HG02970 (cell line): ENCODE results near the gene PROSER1.
"Not testable (repeated sequence)": the region's sequence is repeated elsewhere in the genome, so short reads cannot be mapped to it uniquely, and the experiment has no call there.

Experiments used
- ATAC-seq: cut with Tn5 transposase; IDR thresholded peaks from one replicate; pipeline ENCODE4 v1.9.1; 2021; ENCODE audit warnings: mild to moderate bottlenecking, moderate library complexity, moderate number of reproducible peaks; ENCODE audit not compliant: unreplicated experiment, low FRiP score

Gene PROSER1

DNA sequence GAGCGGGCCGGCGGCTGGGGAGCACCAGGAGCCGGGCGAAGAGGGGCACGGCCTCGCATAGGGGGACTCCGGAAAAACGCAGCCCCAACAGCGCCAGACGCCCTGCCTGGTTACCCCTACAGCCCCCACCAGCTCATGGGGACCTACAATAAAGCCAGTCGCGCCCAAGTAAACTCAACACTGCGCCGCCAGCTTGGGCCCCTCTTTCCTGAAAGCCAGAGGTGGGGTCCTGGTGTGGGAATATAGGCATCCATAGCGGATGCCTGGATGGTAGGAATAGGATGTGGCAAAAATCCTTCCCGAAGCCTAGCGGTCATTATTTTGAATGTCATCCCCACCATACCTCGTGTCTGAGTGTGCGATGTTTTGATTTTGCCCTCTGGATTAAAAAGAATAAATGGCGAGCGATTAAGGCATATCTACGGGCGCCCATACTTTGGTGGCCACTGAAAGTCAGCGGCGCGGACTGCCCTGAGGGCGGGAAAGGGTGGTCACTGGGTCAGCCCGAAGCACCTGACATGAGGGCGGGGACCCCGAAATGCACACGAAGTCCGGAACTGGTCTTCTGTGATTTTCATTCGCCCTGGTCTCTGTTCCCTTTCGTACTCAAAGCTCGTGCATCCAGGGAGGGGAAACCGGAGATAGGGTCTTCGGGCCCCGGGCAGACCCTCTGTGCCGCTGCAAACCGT lies at the start of gene PROSER1, which contains the start of gene NHLRC3:
TSS of gene PROSER1 (minus strand) at position 210 of the 689 bp plus-strand sequence. CDS start 847 bp downstream, outside the sequence.
TSS of gene NHLRC3 (plus strand) at position 577 of the 689 bp plus-strand sequence. CDS start 184 bp downstream, outside the sequence.
- ATAC-seq, result peak; percentile 66

DNA sequence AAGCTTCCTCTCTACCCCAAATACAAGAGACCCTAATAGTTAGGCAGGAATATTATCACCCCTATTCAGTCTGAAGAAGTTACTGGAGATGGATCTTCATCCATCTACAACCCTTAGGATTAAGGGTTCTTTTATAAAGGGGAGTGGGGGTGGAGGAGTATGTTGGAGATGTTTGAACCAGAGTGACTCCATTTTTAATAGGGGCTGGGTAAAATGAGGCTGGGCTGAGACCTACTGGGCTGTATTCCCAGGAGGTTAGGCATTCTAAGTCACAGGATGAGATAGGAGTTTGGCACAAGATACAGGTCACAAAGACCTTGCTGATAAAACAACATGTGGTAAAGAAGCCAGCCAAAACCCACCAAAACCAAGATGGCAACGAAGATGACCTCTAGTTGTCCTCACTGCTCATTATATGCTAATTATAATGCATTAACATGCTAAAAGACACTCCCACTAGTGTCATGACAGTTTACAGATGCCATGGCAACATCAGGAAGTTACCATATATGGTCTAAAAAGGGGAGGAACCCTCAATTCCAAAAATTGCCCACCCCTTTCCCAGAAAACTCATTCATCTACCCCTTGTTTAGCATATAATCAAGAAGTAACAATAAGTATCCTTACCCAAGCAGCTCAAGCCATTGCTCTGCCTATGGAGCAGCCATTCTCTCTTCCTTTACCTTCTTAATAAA lies 48.5 kb upstream of the PROSER1 start:
- not testable (repeated sequence) for ATAC-seq

DNA sequence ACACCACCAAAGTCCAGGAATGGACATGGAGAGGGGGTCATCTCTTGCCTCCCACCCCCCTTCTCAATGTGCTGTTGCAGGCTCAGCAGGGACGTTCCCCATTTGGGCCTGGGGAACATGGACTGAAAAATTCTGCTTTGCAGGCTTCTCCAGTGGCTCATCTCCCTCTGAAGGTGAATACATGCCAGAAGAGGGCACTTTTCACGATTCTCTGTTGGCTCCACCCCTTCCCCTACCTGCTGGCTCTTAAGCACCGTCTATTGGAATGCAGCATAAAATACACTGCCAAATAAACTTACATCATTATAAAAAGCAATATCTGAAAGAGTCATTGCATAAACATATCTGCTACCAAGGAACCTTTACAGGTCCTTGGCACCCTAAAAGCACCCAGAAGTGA lies 36.1 kb upstream of the PROSER1 start:
- ATAC-seq, result no peak

DNA sequence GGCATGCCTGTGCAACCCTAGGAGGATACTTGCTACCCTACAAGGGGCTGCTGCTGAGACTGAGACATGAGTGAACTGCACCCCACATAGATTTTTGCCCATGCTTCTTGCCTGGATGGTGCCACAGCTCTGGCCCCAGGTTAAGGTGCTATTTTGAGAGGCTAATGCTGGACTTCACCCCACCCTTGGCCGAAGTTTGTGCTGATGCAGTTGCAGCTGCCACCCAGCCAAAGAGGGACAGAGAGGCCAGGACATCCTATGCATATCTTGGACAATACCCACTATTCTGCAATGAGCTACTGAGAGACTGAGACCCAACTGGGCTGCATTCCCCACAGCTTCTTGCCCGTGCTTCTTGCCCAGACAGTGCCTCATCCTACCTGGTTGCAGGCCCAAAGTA lies 35.0 kb upstream of the PROSER1 start:
- ATAC-seq, result no peak

DNA sequence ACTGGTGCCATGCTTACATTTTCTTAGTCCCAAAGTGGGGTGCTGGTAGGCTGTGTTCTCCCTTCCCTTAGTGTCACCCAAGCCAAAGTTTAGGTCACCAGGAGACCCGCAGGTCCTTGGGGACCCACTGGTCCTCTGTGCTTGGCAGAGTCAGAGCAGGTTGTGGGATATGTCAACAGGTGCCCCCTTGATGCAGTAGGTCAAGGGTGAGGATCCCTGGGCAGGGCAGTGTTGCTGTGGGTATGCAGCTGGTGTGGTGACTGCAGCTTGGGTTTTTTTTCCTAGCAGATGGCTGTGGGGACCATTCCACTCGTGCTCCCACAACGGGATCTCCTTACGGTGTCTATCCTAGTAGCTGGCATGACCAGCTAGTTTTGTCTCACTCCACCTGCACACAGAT lies 24.1 kb upstream of the PROSER1 start:
- ATAC-seq, result no peak

DNA sequence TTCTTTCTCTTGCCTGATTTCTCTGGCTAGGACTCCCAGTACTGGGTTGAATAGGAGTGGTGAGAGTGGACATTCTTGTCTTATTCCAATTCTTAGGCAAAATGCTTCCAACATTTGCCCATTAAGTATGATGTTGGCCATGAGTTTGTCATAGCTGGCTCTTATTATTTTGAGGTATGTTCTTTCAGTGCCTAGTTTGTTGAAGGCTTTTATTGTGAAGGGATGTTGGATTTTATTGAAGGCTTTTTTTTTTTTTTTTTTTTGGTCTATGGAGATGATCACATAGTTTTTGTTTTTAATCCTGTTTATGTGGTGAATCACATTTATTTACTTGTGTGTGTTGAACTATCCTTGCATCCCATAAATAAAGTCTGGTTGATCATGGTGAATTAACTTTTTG lies 20.2 kb upstream of the PROSER1 start:
- no peak for ATAC-seq

DNA sequence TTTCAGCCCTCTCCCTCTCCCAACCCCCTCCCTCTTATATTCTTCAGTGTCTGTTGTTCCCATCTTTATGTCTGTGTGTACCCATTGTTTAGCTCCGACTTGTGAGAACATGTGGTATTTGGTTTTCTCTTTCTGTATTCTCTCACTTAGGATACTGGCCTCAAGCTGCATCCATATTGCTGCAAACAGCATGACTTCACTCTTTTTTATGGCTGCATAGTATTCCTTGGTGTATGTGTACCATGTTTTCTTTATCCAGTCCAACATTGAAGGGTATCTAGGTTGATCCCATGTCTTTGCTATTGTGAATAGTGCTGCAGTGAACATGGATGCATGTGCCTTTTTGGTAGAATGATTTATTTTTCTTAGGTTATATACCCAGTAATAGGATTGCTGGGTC lies 18.1 kb upstream of the PROSER1 start:
- no peak for ATAC-seq

DNA sequence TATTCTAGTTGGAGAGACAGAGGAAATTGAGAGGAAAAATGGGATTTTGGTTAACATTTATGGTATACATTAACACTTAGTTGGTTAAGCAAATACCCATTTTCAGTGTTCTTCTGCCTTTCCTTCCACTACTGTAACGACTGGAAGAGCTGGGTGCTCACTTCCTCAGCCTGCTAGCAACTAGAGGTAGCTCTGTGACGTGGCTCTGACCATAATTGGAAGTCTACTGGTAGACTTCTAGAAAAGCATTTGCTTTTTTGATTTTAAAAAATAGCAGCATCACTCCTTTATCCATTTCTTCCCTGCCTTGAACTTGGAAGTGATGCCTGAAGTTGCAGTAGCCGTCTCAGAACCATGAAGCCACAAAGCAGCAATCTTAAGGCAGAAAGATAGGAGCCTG lies 16.2 kb upstream of the PROSER1 start:
- no peak for ATAC-seq

DNA sequence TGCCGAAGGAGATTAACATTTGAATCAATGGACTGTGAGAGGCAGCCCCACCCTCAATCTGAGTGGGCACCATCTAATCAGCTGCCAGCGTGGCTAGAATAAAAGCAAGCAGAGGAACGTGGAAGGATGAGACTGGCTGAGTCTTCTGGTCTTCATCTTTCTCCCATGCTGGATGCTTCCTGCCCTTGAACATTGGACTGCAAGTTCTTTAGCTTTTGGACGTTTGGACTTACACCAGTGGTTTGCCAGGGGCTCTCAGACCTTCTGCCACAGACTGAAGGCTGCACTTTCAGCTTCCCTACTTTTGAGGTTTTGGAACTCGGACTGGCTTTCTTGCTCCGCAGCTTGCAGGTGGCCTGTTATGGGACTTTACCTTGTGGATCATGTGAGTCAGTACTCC lies 15.1 kb upstream of the PROSER1 start:
- ATAC-seq, result no peak

DNA sequence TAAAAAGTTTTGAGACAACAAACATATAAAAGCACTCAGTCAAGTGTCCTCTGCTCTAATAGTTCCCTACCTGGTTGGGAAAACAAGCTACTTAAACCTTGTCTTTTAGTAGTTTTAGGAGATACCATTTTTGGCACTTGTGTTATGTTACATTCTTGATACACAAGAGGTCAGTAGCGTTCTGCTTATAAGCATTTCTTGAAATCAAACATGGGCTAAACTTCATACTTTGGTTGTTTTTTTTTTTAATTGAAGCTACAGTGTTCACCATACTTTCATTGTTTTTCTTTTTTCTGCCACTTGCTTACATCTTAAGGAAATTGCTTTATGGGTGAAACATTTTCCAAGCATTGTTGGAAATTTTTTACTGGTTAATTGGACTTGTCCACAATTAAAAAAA lies 13.3 kb upstream of the PROSER1 start:
- no peak for ATAC-seq

DNA sequence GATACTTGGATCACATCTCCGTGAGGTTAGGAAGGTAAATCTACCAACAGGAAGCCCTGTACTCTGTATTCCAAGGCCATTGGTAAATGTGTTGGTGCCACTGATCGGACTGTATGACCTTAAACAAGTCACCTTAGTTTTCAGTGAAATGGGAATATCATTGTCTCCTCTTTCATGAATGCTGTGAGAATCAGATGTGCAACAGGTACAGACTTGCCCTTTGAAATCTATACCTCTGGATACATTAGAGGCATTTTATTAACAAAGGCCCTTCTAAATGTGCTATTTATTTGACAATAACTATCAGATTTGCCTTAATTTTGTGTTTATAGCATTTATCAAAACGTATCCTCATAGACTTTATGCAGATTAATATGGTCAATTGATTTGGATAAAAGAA lies 11.4 kb upstream of the PROSER1 start:
- ATAC-seq, result no peak

DNA sequence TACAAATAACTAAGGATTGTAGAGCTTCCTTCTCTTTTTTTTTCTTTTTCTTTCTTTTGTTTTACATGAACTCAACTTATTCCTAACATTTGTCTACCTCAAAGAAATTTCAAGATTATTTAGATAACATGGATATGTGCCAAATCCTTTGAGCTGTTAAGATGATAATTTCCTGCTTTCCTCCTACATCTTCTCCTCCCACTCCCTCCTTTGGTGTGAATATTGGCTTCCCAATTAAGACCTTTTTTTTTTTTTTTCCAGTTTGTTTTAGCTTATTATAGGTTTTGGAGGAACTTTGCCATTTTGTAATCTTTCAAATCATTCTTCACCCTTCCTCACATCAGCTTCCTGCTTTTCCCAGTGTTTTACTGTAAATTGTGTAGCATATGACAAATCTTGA lies 10.9 kb upstream of the PROSER1 start:
- no peak for ATAC-seq

DNA sequence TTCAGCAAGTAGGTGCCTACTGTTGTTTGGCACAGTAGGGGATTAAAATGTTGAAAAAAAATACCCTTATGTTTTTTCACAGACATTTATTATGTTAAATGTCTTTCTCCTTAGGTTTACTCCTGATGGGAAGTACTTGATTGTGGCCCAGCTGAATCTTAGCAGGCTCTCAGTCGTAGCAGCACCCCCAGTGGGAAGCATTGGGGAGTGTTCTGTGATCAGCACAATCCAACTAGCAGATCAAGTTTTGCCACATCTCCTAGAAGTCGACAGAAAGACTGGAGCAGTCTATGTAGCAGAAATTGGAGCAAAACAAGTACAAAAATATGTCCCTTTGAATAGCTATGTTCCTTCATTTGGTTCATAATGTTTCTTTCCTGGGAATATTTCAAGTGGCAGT lies 9.7 kb upstream of the PROSER1 start:
- no peak for ATAC-seq

DNA sequence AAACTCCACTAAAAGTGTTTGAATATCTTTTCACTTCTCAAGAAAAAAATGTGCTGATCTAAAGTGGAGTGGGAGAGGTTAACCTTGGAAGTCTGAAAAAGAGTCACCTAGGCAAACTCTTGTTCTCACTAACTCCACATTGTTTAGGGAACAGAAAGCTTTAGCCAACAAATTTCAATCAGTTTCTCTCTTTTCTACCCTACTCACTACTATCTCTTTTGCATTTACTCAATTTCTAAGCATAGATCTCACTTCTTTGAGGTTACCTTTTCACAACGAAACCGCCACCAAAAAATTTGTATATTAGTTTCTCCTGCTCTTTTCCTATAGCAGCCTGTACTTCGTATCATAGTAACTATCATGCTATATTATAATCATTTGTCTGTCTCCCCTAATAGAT lies 6.6 kb upstream of the PROSER1 start:
- peak; percentile 54 for ATAC-seq

DNA sequence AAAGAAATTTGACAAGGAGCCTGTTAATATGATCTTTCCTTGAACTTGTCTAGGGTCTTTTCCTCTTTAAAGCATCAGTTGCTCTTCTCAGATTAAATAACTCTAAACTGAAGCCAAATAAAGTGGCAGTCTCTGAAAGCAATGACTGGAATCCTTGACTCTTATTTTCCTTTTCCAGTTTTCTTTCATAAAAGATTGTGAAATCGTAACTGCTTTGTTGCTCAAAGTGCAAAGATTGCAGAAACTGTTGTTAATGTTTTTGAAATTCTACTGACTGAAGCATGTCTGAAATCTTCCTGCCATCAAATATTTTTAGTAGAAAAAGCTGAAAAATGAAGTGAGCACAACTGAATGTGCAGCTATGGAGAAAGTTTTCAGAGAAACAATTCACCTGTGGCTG lies 2.3 kb upstream of the PROSER1 start:
- ATAC-seq, result no peak

DNA sequence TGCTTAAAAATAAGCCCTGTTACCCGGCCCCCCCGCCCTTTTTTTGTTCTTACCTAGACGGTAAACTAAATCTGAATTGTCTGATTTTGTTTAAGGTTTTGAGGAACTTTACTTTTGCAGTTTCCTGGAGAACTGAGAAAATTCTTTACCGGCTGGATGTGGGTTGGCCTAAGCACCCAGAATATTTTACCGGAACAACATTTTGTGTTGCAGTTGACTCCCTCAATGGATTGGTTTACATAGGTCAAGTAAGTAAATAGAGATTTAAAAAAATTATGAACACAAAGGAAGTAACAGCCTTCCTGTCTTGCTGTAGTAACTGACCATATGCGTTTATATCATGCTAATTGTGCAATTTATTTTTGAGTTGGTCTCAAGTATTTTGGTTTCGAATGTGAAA lies 1.2 kb upstream of the PROSER1 start:
- no peak for ATAC-seq

DNA sequence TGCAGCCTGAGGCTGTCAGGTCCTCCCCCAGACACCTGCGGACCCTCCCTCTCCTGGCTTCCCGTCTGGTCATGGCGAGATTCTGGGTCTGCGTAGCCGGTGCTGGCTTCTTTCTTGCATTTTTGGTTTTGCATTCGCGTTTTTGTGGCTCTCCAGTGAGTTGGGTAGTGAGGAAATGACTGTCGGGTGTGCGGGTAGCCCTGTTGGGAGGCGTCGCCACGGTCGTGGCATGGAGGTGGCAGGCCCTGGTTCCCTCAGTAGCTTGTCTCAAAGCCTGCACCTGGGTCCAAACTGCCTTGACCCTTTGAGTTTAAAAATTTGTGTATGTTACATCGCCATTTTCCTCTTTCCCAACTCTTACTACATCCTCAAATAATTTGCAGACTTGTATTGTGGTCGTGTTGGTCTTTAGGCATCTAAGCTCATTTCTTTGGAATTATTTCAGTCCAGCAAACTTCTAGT lies 711 bp upstream of the PROSER1 start:
- ATAC-seq, result peak; percentile 23

DNA sequence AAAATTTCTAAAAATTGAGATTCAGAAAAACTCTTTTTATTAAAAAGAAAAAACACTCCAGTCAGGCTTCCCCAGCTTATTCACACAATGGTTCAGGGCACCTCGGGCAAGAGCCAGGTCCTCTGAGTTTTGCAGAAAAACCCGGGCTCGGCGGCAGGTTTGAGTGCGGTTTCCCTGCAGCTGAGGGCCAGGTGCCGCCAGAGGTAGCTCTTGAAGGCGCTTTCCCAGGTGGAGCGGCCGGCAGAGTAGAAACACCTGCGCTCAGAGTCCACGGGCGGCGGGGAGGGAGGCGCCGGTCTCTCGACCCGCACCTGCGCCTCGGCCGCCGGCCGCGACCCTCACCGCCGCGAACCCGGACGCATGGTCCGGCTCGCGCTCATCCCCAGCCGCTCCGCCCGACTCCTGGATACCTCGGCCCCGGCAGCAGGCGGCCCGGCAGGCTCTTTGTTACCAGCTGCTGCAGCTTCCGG lies 444 bp downstream of the PROSER1 start:
- no peak for ATAC-seq

DNA sequence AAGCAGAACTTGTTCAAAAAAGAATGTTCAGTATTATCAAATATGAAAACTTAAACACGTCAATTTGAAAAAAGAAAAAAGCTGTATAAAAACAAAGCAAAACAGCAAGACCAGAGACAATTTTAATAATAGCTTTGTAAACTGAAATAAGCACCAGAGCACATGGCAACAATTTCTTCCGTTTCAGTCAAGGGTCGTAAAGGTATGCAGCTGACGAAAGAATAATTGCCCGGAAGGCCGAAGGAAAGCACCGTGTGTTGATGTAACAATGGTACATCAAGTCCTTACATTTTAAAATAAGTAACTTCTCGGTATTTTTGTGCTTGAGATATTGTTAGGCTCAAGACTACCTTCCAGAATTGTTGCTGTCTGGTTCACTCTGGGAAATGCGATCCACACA lies 1.7 kb downstream of the PROSER1 start:
- ATAC-seq, result no peak

DNA sequence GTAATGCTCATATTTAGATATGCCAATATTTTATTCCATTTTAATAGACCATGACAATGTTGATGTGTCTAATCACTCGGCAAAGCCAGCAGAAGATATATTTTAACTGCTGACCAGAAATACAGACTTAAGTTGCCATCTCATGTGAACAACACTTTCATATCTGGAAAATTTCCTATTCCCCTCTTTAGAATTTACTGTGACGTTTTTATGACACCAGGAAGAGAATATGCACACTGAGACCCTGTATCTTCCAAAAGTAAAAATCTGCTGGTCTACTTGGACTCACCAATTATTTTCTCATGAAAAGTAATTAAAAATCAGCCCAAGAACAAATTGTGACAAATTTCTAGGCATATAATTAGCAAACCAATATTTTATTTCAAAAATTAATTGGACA lies 2.1 kb downstream of the PROSER1 start:
- ATAC-seq, result no peak

DNA sequence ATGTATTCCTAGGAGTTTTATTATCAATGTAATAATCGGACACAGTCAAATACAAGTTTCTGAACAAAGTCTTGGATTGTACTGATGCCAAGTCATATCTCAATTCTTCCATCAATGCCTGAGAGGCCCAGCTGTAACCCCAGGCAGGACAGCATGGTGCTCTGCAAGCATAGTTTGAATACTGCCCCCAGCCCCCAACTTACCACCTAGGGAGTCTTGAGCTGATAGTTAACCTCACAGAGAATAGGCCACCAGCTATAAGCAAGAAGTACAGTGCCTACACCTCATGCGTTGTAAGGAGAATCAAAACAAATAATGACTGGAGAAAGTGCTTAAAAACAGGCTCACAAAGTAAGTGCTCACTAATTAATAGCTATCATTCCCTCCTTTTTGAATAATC lies 2.7 kb downstream of the PROSER1 start:
- ATAC-seq, result no peak

DNA sequence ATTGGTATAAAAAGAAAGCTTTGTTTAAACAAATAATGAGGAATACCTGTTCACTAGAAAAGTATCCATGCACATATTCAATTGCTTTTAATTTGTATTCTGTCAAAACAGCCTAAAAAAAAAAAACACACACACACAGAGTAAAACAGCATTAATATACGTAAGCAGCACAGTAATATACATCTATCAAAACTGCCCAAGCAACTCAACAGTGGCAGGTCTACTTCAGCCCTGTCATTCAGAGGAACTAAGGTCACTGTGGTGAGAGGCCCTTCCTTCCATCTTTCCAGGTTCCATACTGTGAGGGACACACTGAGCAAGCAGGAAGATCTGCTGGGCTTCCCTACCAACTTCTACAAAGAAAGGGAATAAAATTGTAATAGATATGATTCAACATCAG lies 3.8 kb downstream of the PROSER1 start:
- no peak for ATAC-seq
